ENCODE measurements around the gene CALR3.
"Not testable (repeated sequence)": the region's sequence is repeated elsewhere in the genome, so short reads cannot be mapped to it uniquely, and the experiment has no call there.

The CALR3 gene

GRCh38 chr19:16504271-16504670 lies 8.3 kb upstream of the CALR3 start:
- intact Hi-C loops (cut with DNase I) = no loop called here
- no peak for DNase-seq

DNA sequence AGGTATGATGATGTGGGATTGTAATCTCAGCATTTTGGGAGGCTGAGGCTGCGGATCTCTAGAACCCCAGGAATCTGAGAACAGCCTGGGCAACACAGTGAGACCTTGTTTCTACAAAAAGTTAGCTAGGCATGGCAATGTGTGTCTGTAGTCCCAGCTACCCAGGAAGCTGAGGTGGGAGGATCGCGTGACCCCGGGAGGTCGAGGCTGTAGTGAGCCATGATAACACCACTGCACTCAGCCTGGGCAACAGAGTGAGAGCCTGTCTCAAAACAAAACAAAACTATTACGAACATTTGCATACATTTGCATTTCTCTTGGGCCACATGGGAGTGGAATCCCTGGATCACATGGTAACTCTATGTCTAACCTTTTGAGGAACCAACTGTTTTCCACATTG lies 1.9 kb upstream of the CALR3 start:
- DNase-seq = no peak
- intact Hi-C loops (cut with DNase I) = loop anchor here (5.0 kb wide), 1 partner anchor 44 kb away; the partner anchor contains the start of gene CHERP

- intact Hi-C loops (cut with DNase I) = loop anchor here (5.0 kb wide), 1 partner anchor 45 kb away; the partner anchor contains the start of gene CHERP
- no peak for DNase-seq
Observed at GRCh38 chr19:16497042-16497441, 1.1 kb upstream of the CALR3 start.

DNA sequence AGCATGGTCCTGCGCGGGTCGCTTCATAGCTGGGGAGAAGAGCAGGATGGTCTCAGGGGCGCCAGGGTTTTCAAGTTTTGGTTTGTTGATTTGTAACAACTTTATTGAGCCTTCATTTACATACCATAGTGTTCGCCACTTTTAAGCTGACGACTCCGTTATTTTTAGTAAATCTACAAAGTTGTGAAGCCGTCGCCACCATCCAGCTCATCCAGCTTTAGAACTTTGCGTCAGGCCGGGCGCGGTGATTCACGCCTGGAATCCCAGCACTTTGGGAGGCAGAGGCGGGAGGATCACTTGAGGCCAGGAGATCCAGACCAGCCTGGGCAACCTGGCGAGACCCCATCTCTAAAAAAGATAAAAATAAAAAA lies 631 bp upstream of the CALR3 start:
- intact Hi-C loops (cut with DNase I) = loop anchor here (5.0 kb wide), 1 partner anchor 46 kb away; the partner anchor contains the start of gene CHERP
- peak in 8 of 10 donors; percentile 17 to 90 (median 42) for DNase-seq

DNA sequence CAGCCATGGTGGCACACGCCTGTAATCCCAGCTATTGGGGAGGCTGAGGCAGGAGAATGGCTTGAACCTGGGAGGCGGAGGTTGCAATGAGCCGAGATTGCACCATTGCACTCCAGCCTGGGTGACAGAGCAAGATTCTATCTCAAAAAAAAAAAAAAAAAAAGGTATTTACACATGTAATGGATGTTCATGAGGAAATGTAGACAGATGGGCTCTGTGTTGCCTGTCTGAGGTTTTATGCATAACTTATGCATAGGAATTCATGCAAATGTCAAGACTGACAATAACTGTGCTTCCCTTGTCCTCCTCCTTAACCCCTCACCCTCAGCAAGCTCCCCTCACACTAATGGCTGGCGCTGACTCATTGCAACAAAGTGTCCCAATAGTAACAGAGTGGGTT lies 9.5 kb downstream of the CALR3 start:
- peak in 1 of 10 donors; percentile 4 for DNase-seq
- intact Hi-C loops (cut with DNase I) = not testable (repeated sequence)

- DNase-seq = no peak
- intact Hi-C loops (cut with DNase I) = no loop called here
Observed at GRCh38 chr19:16482745-16483144, 13.2 kb downstream of the CALR3 start.

DNA sequence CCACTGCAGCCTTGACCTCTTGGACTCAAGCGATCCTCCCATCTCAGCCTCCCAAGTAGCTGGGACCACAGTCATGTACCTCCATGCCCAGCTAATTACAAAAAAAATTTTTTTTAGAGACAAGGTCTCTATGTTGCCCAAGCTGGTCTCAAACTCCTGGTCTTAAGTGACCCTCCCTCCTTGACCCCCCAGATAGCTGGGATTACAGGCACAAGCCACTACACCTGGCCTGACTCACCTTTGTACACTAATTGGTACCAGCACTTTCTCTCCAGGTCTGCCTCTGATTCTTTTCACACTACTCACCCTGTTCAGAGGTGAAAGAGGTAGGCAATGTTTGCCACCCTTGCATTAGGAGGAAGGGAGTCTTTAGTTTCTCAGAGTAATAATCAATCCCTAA lies 18.7 kb downstream of the CALR3 start:
- no peak for DNase-seq
- intact Hi-C loops (cut with DNase I) = no loop called here

DNA sequence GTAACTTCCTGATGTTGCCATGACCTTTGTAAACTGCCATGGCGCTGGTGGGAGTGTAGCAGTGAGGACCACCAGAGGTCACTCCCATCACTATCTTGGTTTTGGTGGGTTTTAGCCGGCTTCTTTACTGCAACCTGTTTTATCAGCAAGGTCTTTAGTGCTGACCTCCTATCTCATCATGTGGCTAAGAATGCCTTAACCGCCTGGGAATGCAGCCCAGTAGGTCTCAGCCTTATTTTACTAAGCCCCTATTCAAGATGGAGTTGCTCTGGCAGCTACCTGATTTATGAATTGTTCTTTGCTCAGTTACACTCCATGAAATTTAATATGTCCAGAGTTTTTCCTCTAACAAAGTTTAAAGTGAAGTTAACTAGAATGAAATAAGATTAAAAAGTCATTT lies 19.6 kb downstream of the CALR3 start:
- no peak for DNase-seq
- intact Hi-C loops (cut with DNase I) = no loop called here

GRCh38 chr19:16473875-16474392 lies 22.0 kb downstream of the CALR3 start:
- intact Hi-C loops (cut with DNase I) = no loop called here
- DNase-seq = no peak

- no peak for DNase-seq
- intact Hi-C loops (cut with DNase I) = no loop called here
Observed at GRCh38 chr19:16472992-16473391, 23.0 kb downstream of the CALR3 start.

DNA sequence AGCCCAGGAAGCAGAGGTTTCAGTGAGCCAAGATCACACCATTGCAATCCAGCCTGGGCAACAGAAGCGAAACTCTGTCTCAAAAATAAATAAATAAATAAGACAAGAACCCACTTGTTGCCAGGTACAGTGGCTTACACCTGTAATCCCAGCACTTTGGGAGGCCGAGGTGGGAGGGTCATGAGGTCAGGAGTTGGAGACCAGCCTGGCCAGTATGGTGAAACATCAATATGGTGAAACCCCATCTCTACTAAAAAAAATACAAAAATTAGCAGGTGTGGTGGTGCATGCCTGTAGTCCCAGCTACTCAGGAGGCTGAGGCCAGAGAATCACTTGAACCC lies 23.4 kb downstream of the CALR3 start:
- intact Hi-C loops (cut with DNase I); DNase-seq: not testable (repeated sequence)

- peak in 6 of 10 donors; percentile 19 to 88 (median 52) for DNase-seq
- intact Hi-C loops (cut with DNase I) = no loop called here
Observed at GRCh38 chr19:16470911-16471811, 24.8 kb downstream of the CALR3 start.

GRCh38 chr19:16470541-16470910 lies 25.4 kb downstream of the CALR3 start:
- intact Hi-C loops (cut with DNase I) = no loop called here
- no peak for DNase-seq

DNA sequence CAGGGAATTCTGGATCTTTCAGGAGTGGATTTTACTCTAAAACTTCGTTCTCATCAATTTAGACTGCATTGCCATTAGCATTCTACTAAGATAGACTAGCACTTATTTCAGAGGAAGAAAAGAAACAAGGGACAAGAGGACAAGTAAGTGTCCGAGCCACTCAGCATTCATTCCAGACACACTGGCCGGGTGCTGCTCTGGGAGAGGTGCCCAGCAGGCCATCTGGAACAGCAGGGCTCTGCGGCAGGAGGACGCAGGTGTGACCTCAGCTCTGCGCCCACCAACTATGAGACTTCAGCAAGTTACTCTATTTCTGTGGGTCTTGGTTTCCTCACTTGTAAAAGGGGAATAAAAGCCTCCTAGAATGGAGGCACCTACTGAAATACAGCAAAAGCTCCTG lies 28.4 kb downstream of the CALR3 start:
- intact Hi-C loops (cut with DNase I) = no loop called here
- peak in 3 of 10 donors; percentile 20 to 79 (median 30) for DNase-seq

DNA sequence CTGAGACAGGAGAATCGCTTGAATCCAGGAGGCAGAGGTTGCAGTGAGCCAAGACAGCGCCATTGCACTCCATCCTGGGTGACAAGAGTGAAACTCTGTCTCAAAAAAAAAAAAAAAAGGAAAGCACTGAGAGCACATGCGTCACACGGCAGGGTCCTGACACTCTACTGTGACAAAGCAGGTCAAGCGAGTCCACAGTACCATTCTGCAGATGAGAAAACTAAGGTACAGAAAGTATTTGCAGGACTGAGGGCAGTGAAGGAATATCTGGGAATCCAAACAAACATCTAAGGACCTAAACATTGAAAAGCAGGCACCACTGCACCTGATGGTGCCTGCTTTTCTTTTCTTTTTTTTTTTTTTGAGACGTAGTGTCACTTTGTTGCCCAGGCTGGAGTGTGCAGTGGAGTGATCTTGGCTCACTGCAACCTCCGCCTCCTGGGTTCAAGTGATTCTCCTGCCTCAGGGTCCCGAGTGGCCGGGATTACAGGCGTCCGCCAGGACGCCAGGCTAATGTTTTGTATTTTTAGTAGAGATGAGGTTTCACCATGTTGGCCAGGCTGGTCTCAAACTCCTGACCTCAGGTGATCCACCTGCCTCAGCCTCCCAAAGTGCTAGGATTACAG lies 29.1 kb downstream of the CALR3 start:
- intact Hi-C loops (cut with DNase I); DNase-seq: not testable (repeated sequence)

GRCh38 chr19:16465239-16465638 lies 30.7 kb downstream of the CALR3 start:
- DNase-seq = peak in 1 of 10 donors; percentile 20
- intact Hi-C loops (cut with DNase I) = no loop called here

DNA sequence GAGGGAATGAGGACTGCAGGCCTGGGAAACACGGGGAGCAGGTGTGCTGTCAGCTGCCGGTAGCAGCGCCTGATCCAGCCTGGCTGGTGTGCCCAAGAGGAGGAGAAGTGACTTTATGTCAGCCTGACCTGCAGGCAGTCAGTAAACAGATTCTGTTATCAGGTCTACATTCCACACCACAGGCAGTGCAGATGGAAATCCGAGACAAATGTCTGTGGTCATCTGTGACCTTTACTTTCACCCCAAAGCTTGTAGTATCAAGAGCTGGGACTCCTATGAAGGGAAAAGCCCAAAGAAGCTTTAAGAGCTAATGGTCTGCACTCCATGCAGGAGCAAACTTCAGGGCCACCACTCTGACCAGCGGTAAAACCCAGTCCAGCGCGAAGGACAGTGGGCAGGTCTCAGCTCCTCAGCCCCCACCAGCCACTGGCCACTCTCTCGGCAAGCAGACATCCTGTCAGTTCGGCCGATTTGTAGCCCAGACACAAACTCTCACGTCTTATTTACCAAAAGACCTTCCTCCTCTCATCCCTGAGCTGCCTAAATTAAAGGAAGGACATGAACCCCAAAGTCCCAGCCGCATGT lies 31.9 kb downstream of the CALR3 start:
- no peak for DNase-seq
- intact Hi-C loops (cut with DNase I) = no loop called here

DNA sequence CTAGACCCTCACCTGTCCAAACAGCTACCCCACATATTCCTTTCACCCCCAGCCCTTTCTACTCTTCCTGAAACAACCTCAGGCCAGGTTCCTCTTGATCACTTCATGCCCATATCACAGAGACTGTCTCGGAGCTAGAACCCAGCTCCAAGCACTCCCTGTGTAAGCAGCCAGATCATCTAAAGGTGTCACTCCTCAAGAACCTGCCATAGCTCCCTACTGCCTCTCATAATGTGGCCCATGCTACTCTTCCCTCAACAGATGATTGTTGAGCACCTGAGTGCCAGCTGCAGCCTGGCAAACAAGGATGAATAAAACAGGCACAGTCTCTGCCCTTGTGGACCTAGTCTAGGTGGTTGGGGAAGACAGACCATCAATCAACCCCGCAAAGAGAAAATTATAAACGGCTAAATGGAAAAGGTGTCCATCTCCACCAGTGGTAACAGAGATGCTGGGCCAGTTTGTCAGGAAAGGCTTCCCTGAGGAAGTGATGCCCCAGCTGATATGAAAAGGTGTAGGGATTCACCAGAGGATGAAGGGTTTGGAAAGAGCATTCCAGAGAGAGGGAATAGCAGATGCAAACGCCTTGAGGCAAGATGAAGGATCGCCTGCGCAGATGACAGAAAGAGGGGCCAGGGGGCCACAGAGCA lies 32.5 kb downstream of the CALR3 start:
- intact Hi-C loops (cut with DNase I) = no loop called here
- no peak for DNase-seq

DNA sequence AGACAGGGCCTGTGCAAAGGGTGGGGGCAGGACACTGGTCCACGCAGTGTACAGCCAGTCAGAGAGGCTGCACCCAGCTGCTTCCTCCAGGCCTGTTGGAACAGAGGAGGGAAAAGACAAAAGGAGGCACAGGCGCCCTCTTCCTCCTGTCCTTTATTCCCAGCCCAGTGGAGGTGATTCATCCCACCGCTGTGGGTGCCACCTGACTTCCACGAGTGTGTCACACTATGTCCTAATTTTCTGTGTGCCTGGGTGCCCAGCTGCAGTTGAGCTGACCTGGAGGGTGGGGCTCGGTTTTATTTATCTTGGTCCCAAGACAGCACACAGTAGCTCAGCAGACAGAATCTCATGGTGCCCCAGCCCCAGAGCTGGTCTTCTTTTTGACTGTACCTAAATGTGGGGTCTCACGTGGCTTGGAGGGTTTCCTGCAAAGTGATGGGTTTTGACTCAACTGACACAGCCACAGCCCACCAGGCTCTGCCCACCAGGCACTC lies 33.2 kb downstream of the CALR3 start:
- intact Hi-C loops (cut with DNase I) = no loop called here
- peak in 3 of 10 donors; percentile 28 to 78 (median 36) for DNase-seq

DNA sequence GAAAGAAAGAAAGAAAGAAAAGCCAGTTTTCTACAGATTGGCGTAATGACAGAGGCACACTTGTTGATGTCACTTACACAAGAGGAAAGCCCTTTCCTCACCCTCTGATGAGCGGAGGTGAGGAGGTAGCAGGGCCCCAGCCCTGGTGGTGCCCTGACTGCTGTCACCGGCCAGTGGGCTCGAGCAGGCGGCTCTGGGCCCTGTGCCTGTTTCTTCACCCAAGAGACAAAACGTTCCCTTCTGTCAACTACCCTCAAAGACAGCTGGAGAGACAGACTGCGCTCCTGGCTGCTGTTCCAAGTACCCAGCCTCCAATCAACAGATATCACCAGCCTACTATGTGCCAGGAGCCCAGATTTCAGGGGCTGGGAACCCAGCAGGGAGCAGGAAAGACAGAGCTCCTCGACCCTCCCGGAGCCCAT lies 34.3 kb downstream of the CALR3 start:
- peak in 3 of 10 donors; percentile 24 to 74 (median 26) for DNase-seq
- intact Hi-C loops (cut with DNase I) = no loop called here

Measured in posterior cingulate gyrus (tissue), 11 donors.